GM12875 (cell line): Measurements from ENCODE around the gene NRCAM.
"Not testable (repeated sequence)": the region's sequence is repeated elsewhere in the genome, so short reads cannot be mapped to it uniquely, and the experiment has no call there.

ENCODE experiments used
- H3K4me3 ChIP-seq: one replicate; pipeline ENCODE4 v1.5.1; 2011; ENCODE audit warnings: low read depth, low read length, control low read depth
- TF ChIP-seq, protein P1 (sequence below): IDR thresholded peaks from 2 replicates; pipeline ENCODE4 v1.5.1; 2011; ENCODE audit warnings: low read depth, mild to moderate bottlenecking, control low read depth, inconsistent platforms, low read length, moderate library complexity, borderline replicate concordance; ENCODE audit not compliant: insufficient read depth

Gene NRCAM

DNA sequence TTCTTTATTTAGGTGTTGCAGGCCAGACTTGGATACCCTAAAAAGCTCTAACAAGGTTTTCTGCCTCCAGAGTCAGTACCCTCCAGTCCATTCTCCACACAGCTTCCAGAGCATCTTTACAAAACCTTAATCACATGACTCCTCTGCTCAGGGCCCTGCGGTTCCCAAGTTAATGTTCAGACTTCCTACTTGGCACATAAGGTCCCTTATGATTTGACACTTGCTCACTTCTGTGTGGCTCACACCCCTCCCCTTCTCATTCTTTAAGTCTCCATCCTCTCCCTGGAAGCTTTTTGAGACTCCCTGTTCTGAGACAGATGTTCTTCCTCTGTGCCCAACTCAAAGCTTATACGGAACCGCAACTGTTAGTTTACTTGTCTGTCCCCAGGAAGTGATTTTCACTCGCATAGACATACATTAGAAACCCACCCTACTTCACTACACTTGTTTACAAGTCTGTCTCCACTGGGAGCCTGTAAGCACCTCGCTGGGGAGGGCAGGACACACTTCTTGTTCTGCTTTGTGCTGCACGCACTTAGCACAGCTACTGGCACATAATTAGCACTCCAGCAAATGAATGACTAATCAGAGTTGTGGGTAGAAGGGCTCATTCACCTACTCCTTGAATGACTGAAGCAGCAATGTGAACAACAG lies 171.8 kb downstream of the NRCAM start:
- H3K4me3 ChIP-seq = no peak overlapping the region
- TF ChIP-seq, protein P1, sequence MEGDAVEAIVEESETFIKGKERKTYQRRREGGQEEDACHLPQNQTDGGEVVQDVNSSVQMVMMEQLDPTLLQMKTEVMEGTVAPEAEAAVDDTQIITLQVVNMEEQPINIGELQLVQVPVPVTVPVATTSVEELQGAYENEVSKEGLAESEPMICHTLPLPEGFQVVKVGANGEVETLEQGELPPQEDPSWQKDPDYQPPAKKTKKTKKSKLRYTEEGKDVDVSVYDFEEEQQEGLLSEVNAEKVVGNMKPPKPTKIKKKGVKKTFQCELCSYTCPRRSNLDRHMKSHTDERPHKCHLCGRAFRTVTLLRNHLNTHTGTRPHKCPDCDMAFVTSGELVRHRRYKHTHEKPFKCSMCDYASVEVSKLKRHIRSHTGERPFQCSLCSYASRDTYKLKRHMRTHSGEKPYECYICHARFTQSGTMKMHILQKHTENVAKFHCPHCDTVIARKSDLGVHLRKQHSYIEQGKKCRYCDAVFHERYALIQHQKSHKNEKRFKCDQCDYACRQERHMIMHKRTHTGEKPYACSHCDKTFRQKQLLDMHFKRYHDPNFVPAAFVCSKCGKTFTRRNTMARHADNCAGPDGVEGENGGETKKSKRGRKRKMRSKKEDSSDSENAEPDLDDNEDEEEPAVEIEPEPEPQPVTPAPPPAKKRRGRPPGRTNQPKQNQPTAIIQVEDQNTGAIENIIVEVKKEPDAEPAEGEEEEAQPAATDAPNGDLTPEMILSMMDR = no peak

DNA sequence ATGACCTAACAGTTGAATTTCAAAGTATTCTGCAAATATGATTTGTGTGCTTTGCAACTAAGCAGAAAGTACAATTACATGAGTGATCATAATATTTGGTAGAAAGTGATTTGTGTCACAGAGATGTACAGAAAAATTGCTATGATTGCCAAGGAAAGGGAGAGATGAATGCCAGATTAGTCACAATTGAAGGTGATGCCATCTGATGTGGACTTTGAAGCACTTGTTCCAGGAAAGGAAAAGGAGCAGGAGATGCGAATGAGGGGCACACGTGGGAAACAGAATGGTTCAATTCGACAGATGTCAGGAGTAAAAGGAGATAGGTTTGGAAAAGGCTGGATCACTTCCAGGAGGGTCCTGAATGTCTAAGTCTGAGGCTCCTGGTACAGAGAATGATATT lies 173.0 kb downstream of the NRCAM start:
- no peak overlapping the region for H3K4me3 ChIP-seq
- TF ChIP-seq, protein P1 = no peak

DNA sequence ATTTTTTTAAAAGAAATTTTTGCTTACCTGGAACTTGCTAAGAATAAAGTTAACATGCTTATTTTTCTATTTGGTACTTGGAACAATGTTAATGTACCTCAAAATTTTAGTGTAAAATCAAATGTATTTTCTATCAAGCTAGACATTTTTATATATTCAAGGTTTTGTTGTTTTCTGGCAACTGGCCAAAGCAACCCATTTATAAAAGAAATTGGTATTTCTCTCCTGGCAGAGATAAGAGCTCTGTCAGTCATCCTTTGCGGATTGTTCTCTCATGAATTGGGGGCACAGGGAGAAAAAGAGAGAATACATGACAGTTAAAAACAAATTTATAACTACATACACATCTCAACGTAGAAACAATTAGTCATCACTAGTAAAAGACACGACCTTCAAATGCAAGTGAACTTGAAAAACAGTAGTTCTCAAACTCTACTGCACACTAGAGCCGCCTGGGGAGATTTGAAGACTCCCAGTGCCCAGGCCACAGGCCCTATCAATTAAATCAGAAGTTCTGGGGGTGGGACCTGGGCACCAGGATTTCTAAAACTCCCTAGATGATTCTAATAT lies 173.7 kb downstream of the NRCAM start:
- H3K4me3 ChIP-seq = no peak overlapping the region
- TF ChIP-seq, protein P1 = no peak

DNA sequence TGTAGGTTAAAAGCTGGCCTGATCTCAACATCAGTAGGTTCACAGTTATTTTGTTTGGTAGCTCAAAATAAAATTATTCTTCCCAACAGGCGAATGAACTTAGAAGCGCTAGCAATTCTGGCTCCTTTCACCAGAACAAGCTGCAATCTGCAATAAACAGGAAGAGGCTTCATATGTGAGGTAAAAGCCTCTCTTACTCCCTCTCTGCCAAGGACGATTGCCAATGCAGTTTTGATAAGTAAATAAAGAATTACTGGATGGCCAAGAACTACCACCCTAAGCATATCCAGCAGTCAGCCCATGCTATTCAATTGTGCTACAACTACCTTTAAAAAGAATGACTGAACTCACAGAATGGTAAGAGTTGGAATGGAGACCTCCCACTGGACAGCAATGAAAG lies 176.1 kb downstream of the NRCAM start:
- H3K4me3 ChIP-seq = no peak overlapping the region
- TF ChIP-seq, protein P1 = no peak

DNA sequence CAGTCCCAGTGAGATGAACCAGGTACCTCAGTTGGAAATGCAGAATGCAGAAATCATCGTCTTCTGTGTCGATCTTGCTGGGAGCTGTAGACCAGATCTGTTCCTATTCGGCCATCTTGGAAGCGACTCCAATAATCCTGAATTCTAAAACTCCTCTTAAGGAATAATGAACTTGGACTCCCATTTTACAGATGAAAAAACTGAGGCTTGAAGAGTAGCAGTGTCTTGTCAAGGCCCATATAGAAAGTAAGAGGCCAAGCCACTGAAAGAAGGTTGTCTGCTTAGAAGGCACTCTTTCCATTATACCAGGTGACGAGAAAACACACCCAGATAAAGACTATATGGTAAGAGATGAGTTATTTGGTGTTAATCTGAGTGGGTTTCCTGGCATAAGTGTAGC lies 177.5 kb downstream of the NRCAM start:
- no peak overlapping the region for H3K4me3 ChIP-seq
- TF ChIP-seq, protein P1 = no peak

DNA sequence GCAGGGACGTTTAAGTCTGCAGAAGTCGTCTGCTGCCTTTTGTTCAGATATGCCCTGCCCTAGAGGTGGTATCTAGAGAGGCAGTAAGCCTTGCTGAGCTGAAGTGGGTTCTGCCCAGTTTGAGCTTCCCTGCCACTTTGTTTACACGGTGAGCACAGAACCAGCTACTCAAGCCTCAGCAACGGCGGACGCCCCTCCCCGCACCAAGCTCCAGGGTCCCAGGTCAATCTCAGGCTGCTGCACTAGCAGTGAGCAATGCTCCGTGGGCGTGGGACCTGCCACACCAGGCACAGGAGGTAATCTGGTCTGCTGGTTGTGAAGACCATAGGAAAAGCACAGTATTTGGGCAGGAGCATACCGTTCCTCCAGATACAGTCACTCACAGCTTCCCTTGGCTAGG lies 178.0 kb downstream of the NRCAM start:
- TF ChIP-seq, protein P1 = no peak
- no peak overlapping the region for H3K4me3 ChIP-seq

DNA sequence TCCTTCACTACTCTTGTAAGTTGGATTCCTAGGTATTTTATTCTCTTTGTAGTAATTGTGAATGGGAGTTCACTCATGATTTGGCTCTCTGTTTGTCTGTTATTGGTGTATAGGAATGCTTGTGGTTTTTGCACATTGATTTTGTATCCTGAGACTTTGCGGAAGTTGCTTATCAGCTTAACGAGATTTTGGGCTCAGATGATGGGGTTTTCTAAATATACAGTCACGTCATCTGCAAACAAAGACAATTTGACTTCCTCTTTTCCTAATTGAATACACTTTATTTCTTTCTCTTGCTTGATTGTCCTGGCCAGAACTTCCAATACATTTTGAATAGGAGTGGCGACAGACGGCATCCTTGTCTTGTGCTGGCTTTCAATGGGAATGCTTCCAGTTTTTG lies 181.8 kb downstream of the NRCAM start:
- not testable (repeated sequence) for H3K4me3 ChIP-seq

DNA sequence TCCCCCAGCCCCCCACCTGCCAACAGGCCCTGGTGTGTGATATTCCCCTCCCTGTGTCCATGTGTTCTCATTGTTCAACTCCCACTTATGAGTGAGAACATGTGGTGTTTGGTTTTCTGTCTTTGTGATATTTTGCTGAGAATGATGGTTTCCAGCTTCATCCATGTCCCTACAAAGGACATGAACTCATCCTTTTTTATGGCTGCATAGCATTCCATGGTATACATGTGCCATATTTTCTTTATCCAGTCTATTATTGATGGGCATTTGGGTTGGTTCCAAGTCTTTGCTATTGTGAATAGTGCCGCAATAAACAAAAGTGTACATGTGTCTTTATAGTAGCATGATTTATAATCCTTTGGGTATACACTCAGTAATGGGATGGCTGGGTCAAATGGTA lies 183.3 kb downstream of the NRCAM start:
- not testable (repeated sequence) for H3K4me3 ChIP-seq
